T-helper 22 cell (primary cell): ENCODE results near the gene SLC39A9.
"Not testable (repeated sequence)": the region's sequence is repeated elsewhere in the genome, so short reads cannot be mapped to it uniquely, and the experiment has no call there.

Source experiments
- DNase-seq: peaks from one replicate; pipeline ENCODE4 v3.0.0-alpha.2; 2020; ENCODE audit warnings: low read depth

Gene SLC39A9

DNA sequence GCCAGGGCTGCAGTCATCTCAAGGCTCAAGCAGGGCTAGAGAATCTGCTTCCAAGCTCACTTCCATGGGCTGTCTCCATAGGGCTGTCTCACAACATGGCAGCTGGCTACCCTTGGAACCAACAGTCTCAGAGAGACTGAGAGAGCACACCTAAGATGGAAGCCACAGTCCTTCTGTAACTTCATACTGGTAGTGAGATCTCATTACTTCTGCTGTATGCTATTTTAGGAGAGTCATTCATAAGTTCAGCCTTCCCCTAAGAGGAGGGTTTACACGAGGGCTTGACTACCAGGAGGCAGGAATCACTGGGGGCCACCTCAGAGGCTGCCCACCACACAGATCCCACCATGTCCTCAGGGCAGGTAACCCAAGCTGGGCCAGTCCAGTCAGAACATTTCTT is 30.1 kb upstream of the SLC39A9 start:
- no peak for DNase-seq

DNA sequence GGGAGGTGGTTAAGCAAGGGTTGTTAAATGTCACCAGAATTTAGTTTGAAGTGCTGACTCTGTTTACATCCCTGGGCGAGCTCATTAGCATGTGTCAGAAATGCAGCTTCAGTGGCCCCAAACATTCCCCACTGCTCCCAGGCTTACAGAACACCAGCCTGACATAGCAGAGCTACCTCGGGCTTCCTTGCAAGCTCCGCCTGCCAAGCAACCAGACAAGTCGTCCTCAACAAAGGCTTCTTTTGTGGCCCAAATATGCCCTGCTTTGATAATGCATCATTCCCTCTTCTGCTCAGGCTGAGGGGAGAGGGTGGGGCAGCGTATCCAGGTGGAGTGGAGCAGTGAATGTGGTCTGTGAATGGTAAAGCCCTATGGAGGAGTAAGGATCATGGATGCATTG is 28.4 kb upstream of the SLC39A9 start:
- no peak for DNase-seq

DNA sequence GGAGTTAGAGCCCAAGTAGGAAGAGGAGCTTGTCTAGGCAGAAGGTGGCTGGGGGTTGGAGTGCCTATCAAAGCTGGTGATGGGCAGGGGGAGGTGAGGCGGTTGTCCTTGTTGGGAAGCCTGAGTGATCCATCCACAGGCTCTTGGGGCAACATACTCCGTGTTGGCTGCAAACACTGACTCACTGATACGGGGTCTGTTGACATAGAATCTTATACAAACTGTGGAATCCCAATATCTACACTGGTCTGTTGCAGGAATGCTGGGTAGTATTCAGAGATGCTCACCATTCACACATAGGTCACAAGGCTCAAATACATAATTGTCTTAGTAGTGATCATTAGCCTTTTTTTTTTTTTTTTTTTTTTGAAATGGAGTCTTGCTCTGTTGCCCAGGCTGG is 26.3 kb upstream of the SLC39A9 start:
- no peak for DNase-seq

DNA sequence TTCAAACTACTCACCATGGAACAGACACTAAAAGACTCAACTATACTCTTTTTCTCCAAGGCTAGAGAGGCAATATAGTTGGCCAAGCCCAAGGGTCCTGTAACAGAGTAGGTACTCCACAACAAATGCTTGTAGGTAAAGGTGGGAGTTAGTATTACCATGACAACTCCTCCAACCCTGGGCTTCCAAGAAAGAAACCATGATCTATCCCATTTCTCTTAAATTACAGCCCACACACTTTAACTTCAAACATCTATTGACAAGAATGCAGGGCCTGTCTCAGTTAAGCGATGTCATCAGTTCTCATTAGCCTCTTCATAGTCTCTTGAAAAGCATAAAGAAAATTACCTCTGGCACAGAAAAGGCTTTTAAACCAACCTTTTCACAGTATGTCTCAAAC is 25.4 kb upstream of the SLC39A9 start:
- no peak for DNase-seq

DNA sequence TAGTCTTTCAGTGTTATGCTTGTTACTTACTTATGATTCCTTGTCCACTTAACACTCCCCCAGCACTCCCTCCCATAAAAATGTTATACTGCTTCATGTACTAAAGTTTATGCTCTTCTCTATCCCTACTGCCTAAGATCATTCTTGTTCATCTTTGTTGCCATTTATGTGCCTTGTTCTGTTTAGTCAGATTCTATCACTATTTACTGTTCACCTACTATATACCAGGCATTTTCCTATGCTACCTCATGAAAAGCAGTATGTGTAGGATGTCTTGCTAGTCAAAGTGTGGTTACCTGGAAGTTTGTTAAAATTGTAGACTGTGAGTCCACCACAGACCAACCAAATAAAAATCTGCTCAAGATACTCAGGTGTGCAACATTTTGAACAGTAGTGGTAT is 24.3 kb upstream of the SLC39A9 start:
- no peak for DNase-seq

DNA sequence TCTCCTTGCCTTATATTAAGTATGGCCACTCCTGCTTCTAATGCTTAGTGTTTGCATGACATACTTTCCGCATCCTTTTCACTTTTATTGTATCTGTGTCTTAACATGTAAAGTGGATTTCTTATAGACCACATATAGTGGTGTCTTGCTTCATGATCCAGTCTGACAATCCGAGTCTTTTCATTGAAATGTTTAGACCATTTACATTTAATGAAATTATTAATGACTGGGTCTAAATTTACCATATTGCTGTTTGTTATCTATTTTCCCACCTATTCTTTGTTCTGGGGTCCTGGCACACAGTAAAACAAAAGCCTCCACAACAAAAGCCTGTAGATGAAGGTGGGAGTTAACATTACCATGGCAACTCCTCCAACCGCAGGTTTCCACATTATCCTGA is 23.3 kb upstream of the SLC39A9 start:
- no peak for DNase-seq

DNA sequence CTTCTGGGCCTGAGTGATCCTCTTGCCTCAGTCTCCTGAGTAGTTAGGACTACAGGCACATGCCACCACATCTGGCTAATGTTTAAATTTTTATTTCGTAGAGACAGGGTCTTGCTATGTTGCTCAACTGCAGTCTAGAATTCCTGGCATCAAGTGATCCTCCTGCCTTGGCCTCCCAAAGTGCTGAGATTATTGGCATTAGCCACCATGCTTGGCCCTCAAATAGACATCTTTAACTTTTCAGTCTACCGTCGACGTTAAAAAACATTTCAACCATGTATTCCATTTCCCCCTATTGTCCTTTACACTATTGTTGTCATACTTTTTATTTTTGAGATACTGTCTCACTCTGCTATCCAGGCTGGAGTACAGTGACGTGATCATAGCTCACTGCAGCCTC is 22.8 kb upstream of the SLC39A9 start:
- DNase-seq = no peak

DNA sequence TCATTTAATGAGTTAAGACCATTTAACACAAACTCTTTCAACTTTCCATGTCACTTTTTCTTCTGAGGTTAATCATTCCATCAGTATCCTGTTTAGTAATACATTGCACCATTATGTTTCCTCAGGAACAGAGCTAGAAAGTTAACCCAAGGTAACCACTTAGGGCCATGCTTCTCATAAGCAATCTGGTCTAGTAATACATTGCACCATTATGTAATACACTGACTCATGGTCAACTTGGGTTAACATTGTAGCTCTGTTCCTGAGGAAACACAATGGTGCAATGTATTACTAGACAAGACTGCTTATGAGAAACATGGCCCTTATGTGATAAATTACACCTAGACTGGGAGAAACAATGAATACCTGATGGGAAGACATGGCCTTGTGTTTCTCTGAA is 22.1 kb upstream of the SLC39A9 start:
- DNase-seq = no peak

DNA sequence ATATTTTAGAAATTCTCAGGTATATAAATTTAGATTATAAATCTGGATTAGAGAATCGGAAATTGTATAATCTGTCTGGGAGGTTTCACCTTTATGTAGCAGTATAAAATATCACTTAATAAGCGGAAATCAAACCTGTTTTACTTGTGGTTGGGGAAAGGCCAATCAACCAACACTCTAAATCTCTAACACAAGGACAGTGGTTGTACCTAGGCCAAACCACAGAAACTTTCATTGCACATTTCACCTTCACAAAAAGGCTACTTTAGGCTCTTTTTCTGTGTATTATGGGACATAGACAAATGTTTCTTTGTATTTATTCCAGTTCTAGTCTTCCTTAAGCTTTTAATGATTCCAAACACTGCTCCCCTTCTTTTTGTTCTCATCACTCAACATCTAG is 20.2 kb upstream of the SLC39A9 start:
- DNase-seq = no peak

DNA sequence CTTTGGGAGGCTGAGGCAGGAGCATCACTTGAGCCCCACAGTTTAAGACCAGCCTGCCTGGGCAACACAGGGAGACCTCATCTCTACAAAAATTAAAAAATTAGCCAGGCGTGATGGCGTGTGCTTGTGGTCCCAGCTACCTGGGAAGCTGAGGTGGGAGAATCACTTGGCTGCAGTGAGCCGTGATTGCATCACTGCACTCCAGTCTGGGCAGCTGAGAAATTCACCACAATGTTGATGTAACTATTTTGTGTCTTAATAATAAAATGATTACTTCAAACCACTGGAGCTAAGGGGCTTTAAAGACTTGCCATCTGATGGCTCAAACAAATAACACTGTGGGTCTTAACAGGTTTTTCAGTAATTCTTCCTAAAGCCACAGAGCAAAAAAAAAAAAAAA is 11.2 kb upstream of the SLC39A9 start:
- no peak for DNase-seq

DNA sequence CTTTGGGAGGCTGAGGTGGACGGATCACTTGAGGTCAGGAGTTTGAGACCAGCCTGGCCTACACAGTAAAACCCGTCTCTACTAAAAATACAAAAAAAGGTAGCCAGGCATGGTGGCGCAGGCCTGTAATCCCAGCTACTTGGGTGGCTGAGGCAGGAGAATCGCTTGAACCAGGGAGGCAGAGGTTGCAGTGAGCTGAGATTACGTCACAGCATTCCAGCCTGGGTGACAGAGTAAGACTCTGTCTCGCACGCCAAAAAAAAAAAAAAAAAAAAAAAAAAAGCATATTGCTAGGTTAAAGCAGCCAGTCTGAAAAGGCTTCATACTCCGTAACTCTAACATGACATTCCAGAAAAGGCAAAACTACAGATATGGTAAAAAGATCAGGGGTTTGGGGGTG is 7.1 kb upstream of the SLC39A9 start:
- not testable (repeated sequence) for DNase-seq

DNA sequence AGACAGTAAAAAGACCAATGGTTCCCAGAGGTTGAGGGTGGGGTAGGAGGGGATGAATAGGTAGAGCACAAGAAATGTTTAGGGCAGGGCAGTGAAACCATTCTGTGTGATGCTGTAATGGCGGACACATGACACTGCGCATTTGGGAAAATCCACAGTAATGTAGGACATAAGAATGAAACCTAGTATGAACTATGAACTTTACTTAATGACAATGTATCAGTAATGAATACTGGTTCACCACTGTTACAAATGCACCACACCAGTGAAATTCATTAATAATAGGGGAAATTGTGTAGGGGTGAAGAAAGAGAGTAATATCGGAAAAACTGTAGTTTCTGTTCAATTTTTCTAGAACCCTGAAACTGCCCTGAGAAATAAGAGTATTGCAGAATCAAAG is 6.0 kb upstream of the SLC39A9 start:
- DNase-seq = no peak

DNA sequence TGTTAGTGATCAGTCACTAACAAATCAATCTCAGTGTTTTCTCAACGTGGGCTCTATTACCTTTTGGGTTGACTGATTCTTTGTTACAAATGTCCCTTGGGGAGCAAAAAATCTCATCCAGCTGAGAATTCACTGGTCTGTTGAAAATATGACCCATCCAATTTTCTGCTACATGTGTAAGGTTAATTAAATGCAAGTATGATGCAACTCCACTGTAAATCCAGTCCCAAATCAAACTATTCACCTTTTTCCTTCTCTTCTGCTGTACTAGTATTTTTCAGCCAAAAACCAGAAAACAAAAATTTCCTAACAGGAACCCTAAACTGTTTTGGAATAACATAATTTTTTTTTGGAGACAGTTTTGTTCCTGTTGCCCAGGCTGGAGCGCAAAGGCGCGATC is 2.6 kb upstream of the SLC39A9 start:
- DNase-seq = no peak

DNA sequence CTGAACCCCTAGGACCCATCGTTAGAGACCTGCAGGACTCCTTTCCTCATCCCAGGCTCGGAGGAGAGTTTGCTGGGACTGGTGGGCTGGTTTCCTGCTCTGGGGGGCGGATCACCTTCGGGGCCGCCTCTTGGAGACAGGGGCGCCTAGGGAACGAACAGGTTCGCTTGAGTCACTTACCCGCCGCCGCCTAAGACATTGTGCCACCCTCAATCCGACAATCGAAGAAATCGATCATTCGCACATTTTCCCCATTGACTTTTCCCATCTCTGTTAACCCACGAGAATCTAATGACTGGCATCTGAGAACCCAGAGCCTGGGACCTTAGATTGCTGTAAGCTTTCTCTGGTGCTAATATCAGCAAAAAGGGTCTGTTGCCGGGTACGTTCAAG is 322 bp downstream of the SLC39A9 start:
- no peak for DNase-seq

DNA sequence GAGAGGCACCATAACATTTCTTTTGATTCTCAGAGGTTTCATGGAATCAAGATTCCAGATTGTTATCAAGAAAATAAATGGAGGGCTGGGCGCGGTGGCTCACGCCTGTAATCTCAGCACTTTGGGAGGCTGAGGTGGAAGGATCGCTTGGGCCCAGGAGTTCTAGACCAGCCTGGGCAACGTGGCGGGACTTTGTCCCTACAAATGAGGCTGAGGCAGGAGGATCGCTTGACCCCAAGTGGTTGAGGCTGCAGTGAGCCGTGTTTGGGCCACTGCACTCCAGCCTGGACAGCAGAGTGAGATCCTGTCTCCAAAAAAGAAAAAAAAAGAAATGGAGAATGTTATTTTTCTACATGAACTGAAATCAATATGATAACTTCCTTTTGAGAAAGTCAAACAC is 1.3 kb downstream of the SLC39A9 start:
- no peak for DNase-seq

DNA sequence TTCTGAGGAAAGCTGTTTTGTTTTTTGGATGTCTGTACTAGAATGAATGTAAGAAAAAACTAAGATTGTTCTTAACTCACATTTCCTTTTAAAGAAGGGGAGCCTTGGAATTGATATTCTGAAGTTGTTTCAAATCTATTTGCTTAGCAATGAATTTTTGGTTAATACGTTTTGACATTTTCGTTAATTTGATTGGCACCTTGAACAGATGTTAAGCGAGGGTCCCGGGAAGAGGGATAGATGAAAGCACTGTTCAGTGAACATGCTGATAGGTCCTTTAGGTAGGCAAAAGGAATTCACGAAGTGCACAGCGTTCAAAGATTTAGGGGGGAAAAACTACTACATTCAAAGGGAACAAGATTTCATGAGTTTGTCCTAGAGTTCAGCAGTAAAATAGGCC is 1.7 kb downstream of the SLC39A9 start:
- DNase-seq = no peak

DNA sequence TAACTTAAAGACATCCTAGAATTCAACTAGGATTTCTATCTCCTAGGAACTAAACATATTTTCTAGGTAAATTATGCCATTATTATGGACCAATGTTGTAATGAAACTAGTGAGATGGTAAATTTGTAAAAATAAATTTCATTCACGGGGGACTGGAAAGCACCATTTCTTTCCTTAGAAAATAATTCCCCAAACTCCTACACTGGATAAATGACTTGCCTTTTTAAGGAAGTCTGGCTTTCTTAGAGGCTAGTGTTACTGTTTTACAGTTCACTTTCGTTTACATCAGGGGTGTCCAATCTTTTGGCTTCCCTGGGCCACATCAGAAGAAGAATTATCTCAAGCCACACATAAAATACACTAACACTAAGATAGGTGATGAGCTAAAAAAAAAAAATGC is 3.3 kb downstream of the SLC39A9 start:
- no peak for DNase-seq

DNA sequence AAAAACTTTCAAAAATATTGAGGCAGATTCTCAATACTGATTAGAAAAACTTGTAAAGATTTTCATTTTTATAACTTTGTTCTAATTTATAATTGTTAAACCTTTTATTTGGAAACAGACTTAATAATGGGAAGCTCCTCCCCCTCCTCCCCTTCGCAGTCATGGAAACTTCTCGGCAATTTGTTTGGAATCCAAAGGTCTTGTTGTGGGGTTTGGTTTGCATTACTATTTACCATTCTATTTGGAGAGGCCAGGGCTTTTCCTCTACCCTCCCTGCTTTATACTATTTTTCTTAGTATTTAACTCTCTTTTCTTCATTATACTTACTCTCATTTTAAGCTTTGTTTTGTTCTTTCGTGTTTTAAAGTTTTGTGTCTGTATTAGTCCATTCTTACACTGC is 6.0 kb downstream of the SLC39A9 start:
- DNase-seq = no peak

DNA sequence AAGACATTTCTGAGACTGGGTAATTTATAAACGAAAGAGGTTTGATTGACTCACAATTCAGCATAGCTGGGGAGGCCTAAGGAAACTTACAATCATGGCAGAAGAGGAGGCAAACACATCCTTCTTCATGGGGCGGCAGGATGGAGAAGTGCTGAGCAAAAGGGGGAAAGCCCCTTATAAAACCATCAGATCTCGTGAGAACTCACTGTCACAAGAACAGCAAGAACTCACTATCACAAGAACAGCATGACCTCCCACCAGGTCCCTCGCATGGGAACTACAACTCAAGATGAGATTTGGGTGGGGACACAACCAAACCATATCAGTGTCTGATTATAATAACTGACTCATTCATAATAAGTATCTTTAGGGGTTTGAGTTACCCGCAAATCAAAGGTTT is 6.4 kb downstream of the SLC39A9 start:
- DNase-seq = no peak

DNA sequence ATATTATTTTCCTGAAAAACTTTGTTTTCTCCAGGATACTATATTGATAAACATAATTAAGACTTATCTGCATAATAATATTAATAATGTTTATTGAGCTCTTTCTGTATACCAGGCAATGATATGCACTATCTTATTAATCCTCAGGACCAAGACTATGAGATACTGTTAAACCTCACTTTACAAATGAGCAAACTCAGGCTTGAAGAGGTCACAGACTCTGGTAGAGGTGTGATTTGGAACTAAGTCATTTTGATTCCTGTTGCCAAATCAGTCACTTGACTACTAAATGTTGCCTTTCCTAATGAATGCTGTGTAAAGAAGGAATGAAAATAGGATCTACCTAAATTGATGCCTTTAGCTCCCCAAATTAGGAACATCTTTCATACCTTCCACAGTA is 7.3 kb downstream of the SLC39A9 start:
- DNase-seq = no peak

DNA sequence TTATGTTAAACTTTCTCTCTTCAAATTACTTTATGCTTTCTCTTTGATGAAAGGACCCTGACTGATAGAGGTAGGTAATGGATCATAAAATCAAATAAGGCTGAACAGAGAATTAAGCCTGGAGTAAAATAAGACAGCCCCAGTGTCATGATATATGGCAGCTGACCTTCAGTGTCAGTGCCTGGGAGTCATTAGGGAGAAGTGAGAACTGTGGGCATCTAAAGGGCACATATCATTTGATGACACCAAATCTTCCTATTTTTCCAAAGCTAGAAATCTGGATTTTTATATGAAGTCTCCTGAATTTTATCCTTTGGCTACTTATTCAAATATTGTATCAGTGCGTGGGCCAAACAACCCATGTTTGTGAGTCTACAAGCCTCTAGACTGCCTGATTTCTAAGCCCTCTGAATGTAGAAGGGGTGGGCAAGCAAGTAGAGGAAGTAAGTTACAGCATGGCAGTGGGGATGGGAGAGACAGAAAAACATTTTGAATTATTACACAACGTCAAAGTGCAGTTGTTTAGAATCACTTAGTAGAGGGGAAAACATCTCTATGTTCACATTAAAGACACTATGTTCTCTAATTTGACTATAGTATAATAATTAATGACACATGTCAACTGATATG is 10.0 kb downstream of the SLC39A9 start:
- no peak for DNase-seq

DNA sequence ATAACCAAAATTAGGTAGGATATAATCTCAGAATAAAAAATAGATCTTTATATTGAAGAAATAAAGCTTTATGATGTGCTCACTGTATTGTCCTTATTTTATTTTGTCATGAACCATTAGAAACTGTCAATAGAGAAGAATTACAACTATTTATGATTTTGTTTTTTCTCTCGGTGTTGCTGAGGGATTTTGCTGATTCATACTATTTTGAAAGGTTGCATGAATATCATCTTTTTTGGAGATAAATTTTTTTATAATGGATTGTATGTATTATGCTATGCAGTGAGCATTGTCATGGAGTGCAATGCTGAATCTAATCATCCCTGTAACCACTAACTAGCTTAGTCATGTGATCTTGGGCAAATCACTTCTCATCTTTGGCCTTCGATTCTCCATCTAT is 15.0 kb downstream of the SLC39A9 start:
- DNase-seq = no peak

DNA sequence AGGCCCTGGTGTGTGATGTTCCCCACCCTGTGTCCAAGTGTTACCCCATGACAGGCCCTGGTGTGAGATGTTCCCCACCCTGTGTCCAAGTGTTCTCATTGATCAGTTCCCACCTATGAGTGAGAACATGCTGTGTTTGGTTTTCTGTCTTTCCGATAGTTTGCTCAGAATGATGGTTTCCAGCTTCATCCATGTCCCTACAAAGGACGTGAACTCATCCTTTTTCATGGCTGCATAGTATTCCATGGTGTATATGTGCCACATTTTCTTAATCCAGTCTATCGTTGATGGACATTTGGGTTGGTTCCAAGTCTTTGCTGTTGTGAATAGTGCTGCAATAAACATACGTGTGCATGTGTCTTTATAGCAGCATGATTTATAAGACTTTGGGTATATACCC is 17.6 kb downstream of the SLC39A9 start:
- DNase-seq = not testable (repeated sequence)

DNA sequence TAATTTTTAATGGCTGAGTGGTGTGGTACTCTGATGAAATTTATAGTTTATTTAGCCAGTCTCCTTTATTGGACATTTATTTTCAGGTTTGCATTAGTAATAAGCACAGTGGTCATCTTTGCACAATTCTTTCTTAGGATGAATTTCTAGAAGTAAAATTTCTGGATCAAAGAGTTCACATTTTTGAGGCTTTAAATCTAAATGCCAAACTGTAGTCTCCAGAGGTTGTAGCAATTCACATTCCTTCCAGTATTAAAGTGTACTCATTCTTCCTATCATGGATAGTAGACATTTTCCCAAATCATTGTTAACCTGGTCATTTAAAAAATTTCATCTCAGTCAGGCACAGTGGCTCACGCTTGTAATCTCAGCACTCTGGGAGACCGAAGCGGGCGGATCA is 24.8 kb downstream of the SLC39A9 start:
- DNase-seq = no peak
